Lung (tissue), 12 donors: Measurements from ENCODE around the gene SORL1. TPM values are rescaled to one million over a fixed set of nuclear protein-coding genes. Genes with fewer than 3 reads are reported as not detected.

Experiments
- ATAC-seq: fragments of 200-7000 bp; cut with Tn5 transposase; one replicate; pipeline ENCODE4 v1.9.1; 2020; ENCODE audit warnings: moderate number of reproducible peaks; ENCODE audit not compliant: insufficient read depth, low FRiP score
- DNase-seq, 3 donors: peaks; one replicate each; pipeline ENCODE4 v3.0.0-alpha.2; 2013 to 2017
- H3K27ac ChIP-seq, 2 donors: one replicate each; pipeline ENCODE4 v1.5.1; 2013; ENCODE audit warnings: mild to moderate bottlenecking in 2 of 2, moderate library complexity in 2 of 2, control low read depth in 1 of 2, inconsistent platforms in 1 of 2, low read depth in 1 of 2, low read length in 1 of 2
- H3K27me3 ChIP-seq, 3 donors: one replicate each; pipeline ENCODE4 v1.5.1; 2013; ENCODE audit warnings: low read length in 2 of 3; ENCODE audit not compliant: control insufficient read depth in 3 of 3, insufficient read depth in 3 of 3
- H3K36me3 ChIP-seq, 4 donors: one replicate each; pipeline ENCODE4 v1.5.1; 2013; ENCODE audit warnings: low read length in 4 of 4, mild to moderate bottlenecking in 1 of 4, moderate library complexity in 1 of 4; ENCODE audit not compliant: control insufficient read depth in 4 of 4, insufficient read depth in 4 of 4
- H3K4me1 ChIP-seq, 5 donors: one replicate each; pipeline ENCODE4 v1.5.1; 2013; ENCODE audit warnings: low read length in 5 of 5, mild to moderate bottlenecking in 2 of 5, moderate library complexity in 1 of 5; ENCODE audit not compliant: control insufficient read depth in 5 of 5, insufficient read depth in 5 of 5
- H3K4me3 ChIP-seq: one replicate; pipeline ENCODE4 v1.5.1; 2013; ENCODE audit warnings: mild to moderate bottlenecking, control low read depth, moderate library complexity
- H3K9ac ChIP-seq, 2 donors: one replicate each; pipeline ENCODE4 v1.5.1; 2013; ENCODE audit warnings: low read length in 2 of 2, control low read depth in 1 of 2; ENCODE audit not compliant: insufficient read depth in 1 of 2
- H3K9me3 ChIP-seq, 4 donors: one replicate each; pipeline ENCODE4 v1.5.1; 2013; ENCODE audit warnings: low read length in 3 of 4, mild to moderate bottlenecking in 1 of 4, moderate library complexity in 1 of 4; ENCODE audit not compliant: control insufficient read depth in 4 of 4, insufficient read depth in 3 of 4
- CTCF ChIP-seq: IDR thresholded peaks from 2 replicates; pipeline ENCODE4 v1.5.1; 2012; ENCODE audit warnings: mild to moderate bottlenecking; ENCODE audit errors: control extremely low read depth, extremely low read depth
- WGBS, 2 donors: extraction: QIAGEN DNeasy Blood & Tissue Kit; methylation state at CpG; one replicate each; pipeline ENCODE4 v1.1.7; 2013; 5-methylcytosine and 5-hydroxymethylcytosine counted together
- polyA plus RNA-seq, 2 donors: library from polyadenylated mRNA; stranded (reverse); fragments of 200-250 nt; gene quantifications; one replicate each; pipeline ENCODE4 v1.2.1, GENCODE V29; 2013
- total RNA-seq, 2 donors: library from RNA; depleted of rRNA in 1 of 2; stranded (reverse); fragments of >200 nt in 1 of 2; gene quantifications; one replicate each; pipeline ENCODE4 v1.2.1, GENCODE V29; 2014 to 2021
- donor health status: control.
- donor health status: control.
- donor health status: Bipolar disorder and iron deficiency.
- donor health status: healthy.
- donor health status: DM: yes; HTN: yes; CAD: no.

Gene SORL1
- total and polyA plus RNA-seq, 4 donors = 1.9 to 67.0 (median 49.2) TPM

GRCh38 chr11:121415856-121416255 is 36.3 kb upstream of the SORL1 start:
- TF ChIP-seq CTCF = no peak
- no peak overlapping the region for H3K9ac ChIP-seq
- H3K4me1 ChIP-seq = peaks cover 2 to 38% (median 10%) of the 10 kb centered on the region in 5 donors
- WGBS, 2 donors = 4 to 14% methylated on average over 1 of the region's 1 CpG
- no peak overlapping the region for H3K27ac ChIP-seq
- H3K4me3 ChIP-seq = no peak overlapping the region
- H3K36me3 ChIP-seq = no peaks in the 10 kb centered on the region
- ATAC-seq (no peak), DNase-seq (peak in 2 of 3 donors; percentile 62 to 67)
- H3K27me3 ChIP-seq = no peaks in the 10 kb centered on the region
- H3K9me3 ChIP-seq = no peaks in the 10 kb centered on the region

DNA sequence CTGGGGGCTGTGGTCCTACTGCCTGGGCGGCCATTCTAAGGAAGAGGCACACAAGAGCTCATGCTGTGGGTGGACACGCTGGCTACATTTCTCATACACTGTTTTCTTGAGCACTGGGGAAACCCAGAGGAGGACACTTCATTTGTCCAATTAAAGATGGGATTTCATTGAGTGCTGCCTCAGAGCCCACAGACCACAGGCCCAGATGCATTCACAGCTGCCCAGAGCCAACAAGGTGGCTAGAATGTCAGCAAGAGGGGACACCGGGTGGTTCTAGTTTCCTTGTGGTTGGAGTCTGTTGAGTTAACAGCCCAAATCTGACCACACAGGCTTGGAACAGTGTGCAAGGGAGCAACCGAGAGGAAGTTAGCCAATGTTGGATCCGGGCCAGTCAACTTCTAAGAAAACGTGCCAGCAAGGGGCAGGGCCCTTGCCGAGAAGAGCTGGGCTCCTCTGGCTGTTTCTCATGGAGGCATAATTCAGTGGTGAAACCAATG is 35.0 kb upstream of the SORL1 start:
- Histone ChIP-seq H3K4me1 (peaks cover 2 to 38% (median 10%) of the 10 kb centered on the region in 5 donors), H3K9me3 (no peaks in the 10 kb centered on the region), H3K27ac (peak overlapping the region in 1 of 2 donors; percentile 76), H3K36me3 (no peaks in the 10 kb centered on the region), H3K9ac (peak overlapping the region in 1 of 2 donors; percentile 47), H3K4me3 (no peak overlapping the region), H3K27me3 (no peaks in the 10 kb centered on the region)
- peak; percentile 89 to 96 (median 95) for DNase-seq
- ATAC-seq = peak; percentile 84
- no peak for TF ChIP-seq CTCF
- WGBS, 2 donors = 7 to 15% methylated on average over 7 of the region's 7 CpGs

DNA sequence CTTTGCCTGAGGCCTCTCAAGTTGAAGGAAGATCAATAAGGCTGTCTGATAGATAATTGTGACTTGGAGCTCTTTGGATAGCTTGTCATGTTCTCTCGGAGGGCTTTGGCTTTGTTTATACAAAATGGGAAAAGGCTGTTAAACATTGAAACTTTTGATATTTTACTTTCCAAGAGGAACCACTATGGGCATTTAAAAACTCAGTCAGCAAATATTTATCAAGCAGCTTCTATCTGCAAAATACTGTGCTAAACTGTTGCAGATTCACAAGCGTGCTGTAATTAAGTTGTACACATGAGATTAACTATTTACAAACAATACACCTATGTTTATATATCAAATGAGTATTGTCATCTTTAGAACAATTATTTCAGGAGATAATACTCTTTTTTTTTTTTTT is 34.5 kb upstream of the SORL1 start:
- 22 to 34% methylated on average over 2 of the region's 2 CpGs for WGBS, 2 donors
- H3K27ac ChIP-seq = peak overlapping the region in 1 of 2 donors; percentile 76
- DNase-seq = no peak
- no peaks in the 10 kb centered on the region for H3K36me3 ChIP-seq
- H3K9ac ChIP-seq = peak overlapping the region in 1 of 2 donors; percentile 47
- no peaks in the 10 kb centered on the region for H3K27me3 ChIP-seq
- ATAC-seq = no peak
- H3K9me3 ChIP-seq = no peaks in the 10 kb centered on the region
- H3K4me3 ChIP-seq = no peak overlapping the region
- peaks cover 2 to 38% (median 10%) of the 10 kb centered on the region in 5 donors for H3K4me1 ChIP-seq
- TF ChIP-seq CTCF = no peak

DNA sequence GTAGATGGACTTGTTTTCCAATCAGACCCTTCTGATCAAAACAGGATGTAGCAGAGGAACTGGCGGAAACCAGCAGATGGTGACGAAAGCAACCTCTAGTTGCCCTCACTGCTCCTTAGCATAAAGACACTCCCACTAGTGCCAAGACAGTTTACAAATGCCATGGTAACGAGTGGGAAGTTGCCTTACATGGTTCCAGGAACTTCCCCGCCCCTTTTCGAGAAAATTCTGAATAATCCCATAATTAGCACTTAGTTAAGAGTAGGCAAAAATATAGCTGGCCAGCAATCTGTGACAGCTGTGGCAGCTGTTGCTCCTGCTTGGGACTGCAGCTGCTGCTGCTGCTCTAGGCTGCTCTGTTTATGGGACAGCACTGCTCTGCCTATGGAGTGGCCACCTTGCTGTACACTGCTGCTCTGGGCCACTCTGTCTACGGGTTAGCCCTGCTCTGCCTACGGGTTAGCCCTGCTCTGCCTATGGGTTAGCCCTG is 33.4 kb upstream of the SORL1 start:
- H3K4me3 ChIP-seq = no peak overlapping the region
- H3K36me3 ChIP-seq = no peaks in the 10 kb centered on the region
- DNase-seq = peak; percentile 76 to 90 (median 86)
- TF ChIP-seq CTCF = no peak
- WGBS, 2 donors = 39 to 66% methylated on average over 7 of the region's 7 CpGs
- peaks cover 2 to 38% (median 10%) of the 10 kb centered on the region in 5 donors for H3K4me1 ChIP-seq
- H3K27ac ChIP-seq = peak overlapping the region in 1 of 2 donors; percentile 81
- no peak overlapping the region for H3K9ac ChIP-seq
- no peaks in the 10 kb centered on the region for H3K9me3 ChIP-seq
- ATAC-seq = no peak
- H3K27me3 ChIP-seq = no peaks in the 10 kb centered on the region
